LNCaP clone FGC (cell line): ENCODE data around the gene SLF1.

Experiments
- DNase-seq: peaks from one replicate; pipeline ENCODE4 v3.0.0-alpha.2; 2011; ENCODE audit warnings: low read depth
- H3K4me3 ChIP-seq: 2 replicates; pipeline ENCODE4 v1.5.1; 2011; ENCODE audit warnings: mild to moderate bottlenecking, low read depth, low read length, control low read depth
- CTCF ChIP-seq: IDR thresholded peaks from 2 replicates; pipeline ENCODE4 v1.5.1; 2012; ENCODE audit warnings: mild to moderate bottlenecking; ENCODE audit not compliant: control insufficient read depth, insufficient read depth; ENCODE audit errors: extremely low read depth

Gene SLF1

GRCh38 chr5:94702729-94703128 lies 84.3 kb downstream of the SLF1 start:
- TF ChIP-seq CTCF, result no peak

GRCh38 chr5:94705427-94705826 lies 87.0 kb downstream of the SLF1 start:
- no peak overlapping the region for H3K4me3 ChIP-seq
- no peak for TF ChIP-seq CTCF
- DNase-seq, result no peak

More at GRCh38 chr5:94702729-94703128, 84.3 kb downstream of the SLF1 start:
- DNase-seq, result no peak
- H3K4me3 ChIP-seq, result no peak overlapping the region

- TF ChIP-seq CTCF, result no peak
- DNase-seq, result peak; percentile 93
- peak overlapping the region; percentile 5 for H3K4me3 ChIP-seq
Observed at GRCh38 chr5:94707359-94707758, 88.9 kb downstream of the SLF1 start.

- TF ChIP-seq CTCF, result no peak
- no peak overlapping the region for H3K4me3 ChIP-seq
- no peak for DNase-seq
Observed at GRCh38 chr5:94709277-94709676, 90.8 kb downstream of the SLF1 start.

GRCh38 chr5:94711785-94712184 lies 93.3 kb downstream of the SLF1 start:
- no peak overlapping the region for H3K4me3 ChIP-seq
- DNase-seq, result no peak
- TF ChIP-seq CTCF, result no peak

- no peak for TF ChIP-seq CTCF
- no peak for DNase-seq
- H3K4me3 ChIP-seq, result no peak overlapping the region
Observed at GRCh38 chr5:94715768-94716167, 97.3 kb downstream of the SLF1 start.

GRCh38 chr5:94725142-94725541 lies 106.7 kb downstream of the SLF1 start:
- no peak for TF ChIP-seq CTCF
- no peak for DNase-seq
- no peak overlapping the region for H3K4me3 ChIP-seq
